GM12872 (cell line): ENCODE results near the gene CETP.

ENCODE experiments used
- CTCF ChIP-seq: IDR thresholded peaks from 3 replicates; pipeline ENCODE4 v1.5.1; 2011; ENCODE audit warnings: low read depth, mild to moderate bottlenecking, low read length, moderate library complexity; ENCODE audit not compliant: insufficient read depth

Gene CETP

DNA sequence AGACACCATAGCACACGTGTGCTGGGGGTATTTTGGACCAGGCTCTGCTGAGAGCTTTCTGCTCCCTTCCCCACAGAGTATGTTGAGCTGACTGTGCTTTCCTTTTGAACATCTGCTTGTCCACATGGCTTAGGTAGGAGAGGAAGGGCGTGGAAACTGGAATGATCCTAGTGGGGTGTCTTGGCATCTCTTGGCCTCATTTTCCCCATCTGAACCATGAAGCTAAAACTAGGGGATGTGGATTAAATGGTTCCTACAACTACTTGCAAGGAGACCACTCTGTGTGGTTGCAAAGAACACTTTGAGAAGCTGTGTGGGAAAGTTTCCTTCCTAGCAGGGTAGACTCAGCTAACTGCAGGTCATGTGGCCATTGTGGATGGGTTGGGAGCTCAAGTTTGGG, 20.9 kb downstream of the CETP start:
- TF ChIP-seq CTCF: no peak

GRCh38 chr16:56983211-56983751, 21.5 kb downstream of the CETP start:
- TF ChIP-seq CTCF: no peak

GRCh38 chr16:56984639-56985038, 22.9 kb downstream of the CETP start:
- TF ChIP-seq CTCF: no peak

DNA sequence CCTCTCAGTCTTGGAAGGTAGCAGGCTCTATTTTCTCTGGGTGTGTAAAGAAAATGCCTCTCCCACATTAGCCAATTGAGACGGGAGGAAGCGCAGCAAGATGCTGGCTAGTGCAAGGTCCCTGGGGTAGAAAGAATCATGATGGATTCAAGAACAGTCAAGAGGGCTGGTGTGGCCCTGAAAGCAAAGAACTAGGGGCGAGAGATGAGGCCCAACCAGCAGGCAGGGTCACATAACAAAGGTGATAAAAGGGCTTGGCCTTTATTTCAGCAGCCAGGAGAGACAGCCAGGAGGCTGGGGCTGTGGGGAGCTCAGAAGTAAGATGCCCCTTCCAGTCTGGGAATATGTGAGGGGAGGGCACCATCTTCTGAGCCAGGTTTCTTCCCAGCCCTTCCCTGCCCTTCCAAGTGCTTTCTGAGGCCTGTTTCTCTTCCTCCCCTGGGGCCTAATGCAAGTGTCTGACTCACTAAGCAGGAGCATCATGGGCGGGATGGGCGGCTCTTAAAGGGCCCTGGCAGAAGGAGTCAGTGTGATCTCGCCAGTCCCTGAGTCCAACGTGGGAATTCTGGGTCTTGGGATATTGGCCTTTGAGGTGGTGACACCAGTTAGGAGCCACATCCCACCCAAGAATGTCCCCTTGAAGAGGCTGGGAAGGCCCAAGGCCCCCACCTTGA, 23.7 kb downstream of the CETP start:
- no peak for TF ChIP-seq CTCF

- no peak for TF ChIP-seq CTCF
These were observed 24.2 kb downstream of the CETP start for GRCh38 chr16:56985962-56986360.

DNA sequence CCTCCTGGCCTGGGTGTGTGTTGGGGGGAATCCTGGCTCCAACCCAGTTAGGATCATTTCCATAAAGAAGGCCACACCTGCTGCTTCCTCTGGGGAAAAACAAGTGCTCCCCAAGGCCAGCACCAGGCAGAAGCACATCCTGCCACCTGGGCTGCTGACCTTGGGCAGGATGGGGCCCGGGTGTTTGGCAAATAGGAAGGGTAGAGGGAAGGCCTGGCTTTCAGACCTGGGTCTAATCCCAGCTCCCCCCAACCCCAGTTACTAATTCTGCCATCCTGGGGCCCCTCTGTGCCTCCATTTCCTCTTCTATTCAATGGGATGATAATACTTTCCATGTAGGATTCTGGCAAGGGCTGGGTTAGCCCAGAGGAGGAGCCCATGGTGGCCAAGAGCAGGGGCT, 24.6 kb downstream of the CETP start:
- no peak for TF ChIP-seq CTCF

DNA sequence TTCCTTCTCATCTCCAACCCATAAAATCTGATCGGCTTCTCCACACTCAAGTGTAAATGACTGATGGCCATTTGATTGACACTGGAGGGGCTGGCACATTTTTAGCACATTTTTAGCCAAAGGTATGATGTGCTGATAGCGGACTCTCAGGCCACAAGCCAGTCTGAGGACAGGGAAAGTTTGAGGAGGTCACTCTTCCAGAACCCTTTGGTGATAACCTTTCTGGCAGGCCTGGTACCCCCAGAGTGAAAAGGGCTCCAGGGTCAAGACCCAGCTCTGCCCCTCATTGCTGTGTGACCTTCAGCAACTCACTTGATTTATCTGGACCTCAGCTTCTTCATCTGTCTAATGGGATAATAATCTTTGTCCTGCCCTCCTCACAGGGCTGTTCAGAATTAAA, 25.9 kb downstream of the CETP start:
- TF ChIP-seq CTCF: no peak
